Measurements from ENCODE around the gene CEP85L.

CEP85L gene

GRCh38 chr6:118511930-118512715, 139.3 kb downstream of the CEP85L start:
- Histone ChIP-seq H3K27me3 (ENCODE audit: control insufficient read depth, insufficient read depth, low read length) (no peaks in the 10 kb centered on the region), H3K36me3 (ENCODE audit: control insufficient read depth, insufficient read depth, low read length) (no peaks in the 10 kb centered on the region), H3K9me3 (ENCODE audit: control insufficient read depth, insufficient read depth, low read depth, low read length) (no peaks in the 10 kb centered on the region), H3K27ac (ENCODE audit: low read depth, low read length) (no peak overlapping the region), H3K9ac (ENCODE audit: low read length) (no peak overlapping the region), H3K4me3 (ENCODE audit: low read depth, low read length) (no peak overlapping the region), H3K4me1 (ENCODE audit: control insufficient read depth, insufficient read depth, low read length) (no peaks in the 10 kb centered on the region)

GRCh38 chr6:118509009-118509617, 142.3 kb downstream of the CEP85L start:
- Histone ChIP-seq H3K27me3 (ENCODE audit: control insufficient read depth, insufficient read depth, low read length) (no peaks in the 10 kb centered on the region), H3K4me1 (ENCODE audit: control insufficient read depth, insufficient read depth, low read length) (no peaks in the 10 kb centered on the region), H3K27ac (ENCODE audit: low read depth, low read length) (no peak overlapping the region), H3K36me3 (ENCODE audit: control insufficient read depth, insufficient read depth, low read length) (0 out of 2 replicates have a peak, but pooled peaks cover 3% of the 10 kb centered on the region), H3K9ac (ENCODE audit: low read length) (no peak overlapping the region), H3K9me3 (ENCODE audit: control insufficient read depth, insufficient read depth, low read depth, low read length) (no peaks in the 10 kb centered on the region), H3K4me3 (ENCODE audit: low read depth, low read length) (no peak overlapping the region)

- no peak overlapping the region for H3K4me3 ChIP-seq (ENCODE audit: low read depth, low read length)
- H3K36me3 ChIP-seq (ENCODE audit: control insufficient read depth, insufficient read depth, low read length): 0 out of 2 replicates have a peak, but pooled peaks cover 3% of the 10 kb centered on the region
- H3K9ac ChIP-seq (ENCODE audit: low read length): no peak overlapping the region
- no peaks in the 10 kb centered on the region for H3K9me3 ChIP-seq (ENCODE audit: control insufficient read depth, insufficient read depth, low read depth, low read length)
- H3K27me3 ChIP-seq (ENCODE audit: control insufficient read depth, insufficient read depth, low read length): no peaks in the 10 kb centered on the region
- H3K27ac ChIP-seq (ENCODE audit: low read depth, low read length): no peak overlapping the region
- no peaks in the 10 kb centered on the region for H3K4me1 ChIP-seq (ENCODE audit: control insufficient read depth, insufficient read depth, low read length)
Measured at GRCh38 chr6:118507636-118508035, 143.8 kb downstream of the CEP85L start.

- Histone ChIP-seq H3K4me3 (ENCODE audit: low read depth, low read length) (no peak overlapping the region), H3K9ac (ENCODE audit: low read length) (no peak overlapping the region), H3K4me1 (ENCODE audit: control insufficient read depth, insufficient read depth, low read length) (no peaks in the 10 kb centered on the region), H3K27me3 (ENCODE audit: control insufficient read depth, insufficient read depth, low read length) (no peaks in the 10 kb centered on the region), H3K36me3 (ENCODE audit: control insufficient read depth, insufficient read depth, low read length) (0 out of 2 replicates have a peak, but pooled peaks cover 3% of the 10 kb centered on the region), H3K27ac (ENCODE audit: low read depth, low read length) (no peak overlapping the region), H3K9me3 (ENCODE audit: control insufficient read depth, insufficient read depth, low read depth, low read length) (no peaks in the 10 kb centered on the region; the same call in 1 of the 2 replicates)
Measured at GRCh38 chr6:118506071-118506638, 145.2 kb downstream of the CEP85L start.

GRCh38 chr6:118505656-118506055, 145.7 kb downstream of the CEP85L start:
- Histone ChIP-seq H3K9ac (ENCODE audit: low read length) (no peak overlapping the region), H3K36me3 (ENCODE audit: control insufficient read depth, insufficient read depth, low read length) (0 out of 2 replicates have a peak, but pooled peaks cover 3% of the 10 kb centered on the region), H3K4me3 (ENCODE audit: low read depth, low read length) (no peak overlapping the region), H3K9me3 (ENCODE audit: control insufficient read depth, insufficient read depth, low read depth, low read length) (no peaks in the 10 kb centered on the region; the same call in 1 of the 2 replicates), H3K27ac (ENCODE audit: low read depth, low read length) (no peak overlapping the region), H3K27me3 (ENCODE audit: control insufficient read depth, insufficient read depth, low read length) (no peaks in the 10 kb centered on the region), H3K4me1 (ENCODE audit: control insufficient read depth, insufficient read depth, low read length) (no peaks in the 10 kb centered on the region)

GRCh38 chr6:118504611-118505010, 146.8 kb downstream of the CEP85L start:
- H3K4me3 ChIP-seq (ENCODE audit: low read depth, low read length): no peak overlapping the region
- peaks cover 3% of the 10 kb centered on the region; the same call in 1 of the 2 replicates for H3K9me3 ChIP-seq (ENCODE audit: control insufficient read depth, insufficient read depth, low read depth, low read length)
- H3K4me1 ChIP-seq (ENCODE audit: control insufficient read depth, insufficient read depth, low read length): no peaks in the 10 kb centered on the region
- H3K36me3 ChIP-seq (ENCODE audit: control insufficient read depth, insufficient read depth, low read length): 0 out of 2 replicates have a peak, but pooled peaks cover 3% of the 10 kb centered on the region
- no peak overlapping the region for H3K27ac ChIP-seq (ENCODE audit: low read depth, low read length)
- no peaks in the 10 kb centered on the region for H3K27me3 ChIP-seq (ENCODE audit: control insufficient read depth, insufficient read depth, low read length)
- no peak overlapping the region for H3K9ac ChIP-seq (ENCODE audit: low read length)

- Histone ChIP-seq H3K4me3 (ENCODE audit: low read depth, low read length) (no peak overlapping the region), H3K36me3 (ENCODE audit: control insufficient read depth, insufficient read depth, low read length) (0 out of 2 replicates have a peak, but pooled peaks cover 3% of the 10 kb centered on the region), H3K9ac (ENCODE audit: low read length) (no peak overlapping the region), H3K4me1 (ENCODE audit: control insufficient read depth, insufficient read depth, low read length) (no peaks in the 10 kb centered on the region), H3K9me3 (ENCODE audit: control insufficient read depth, insufficient read depth, low read depth, low read length) (peaks cover 3% of the 10 kb centered on the region; the same call in 1 of the 2 replicates), H3K27ac (ENCODE audit: low read depth, low read length) (no peak overlapping the region), H3K27me3 (ENCODE audit: control insufficient read depth, insufficient read depth, low read length) (no peaks in the 10 kb centered on the region)
Measured at GRCh38 chr6:118502169-118502568, 149.2 kb downstream of the CEP85L start.

- Histone ChIP-seq H3K36me3 (ENCODE audit: control insufficient read depth, insufficient read depth, low read length) (0 out of 2 replicates have a peak, but pooled peaks cover 3% of the 10 kb centered on the region), H3K4me3 (ENCODE audit: low read depth, low read length) (no peak overlapping the region), H3K4me1 (ENCODE audit: control insufficient read depth, insufficient read depth, low read length) (no peaks in the 10 kb centered on the region), H3K9me3 (ENCODE audit: control insufficient read depth, insufficient read depth, low read depth, low read length) (peaks cover 3% of the 10 kb centered on the region; the same call in 1 of the 2 replicates), H3K27me3 (ENCODE audit: control insufficient read depth, insufficient read depth, low read length) (no peaks in the 10 kb centered on the region), H3K27ac (ENCODE audit: low read depth, low read length) (no peak overlapping the region), H3K9ac (ENCODE audit: low read length) (no peak overlapping the region)
Measured at GRCh38 chr6:118501765-118502164, 149.6 kb downstream of the CEP85L start.

GRCh38 chr6:118501099-118501498, 150.3 kb downstream of the CEP85L start:
- Histone ChIP-seq H3K9me3 (ENCODE audit: control insufficient read depth, insufficient read depth, low read depth, low read length) (peaks cover 3% of the 10 kb centered on the region; the same call in 1 of the 2 replicates), H3K36me3 (ENCODE audit: control insufficient read depth, insufficient read depth, low read length) (0 out of 2 replicates have a peak, but pooled peaks cover 3% of the 10 kb centered on the region), H3K27ac (ENCODE audit: low read depth, low read length) (peak overlapping the region; percentile 15; the same call in 1 of the 2 replicates), H3K27me3 (ENCODE audit: control insufficient read depth, insufficient read depth, low read length) (no peaks in the 10 kb centered on the region), H3K4me1 (ENCODE audit: control insufficient read depth, insufficient read depth, low read length) (no peaks in the 10 kb centered on the region), H3K4me3 (ENCODE audit: low read depth, low read length) (no peak overlapping the region), H3K9ac (ENCODE audit: low read length) (no peak overlapping the region)

GRCh38 chr6:118500130-118501015, 151.0 kb downstream of the CEP85L start:
- peaks cover 3% of the 10 kb centered on the region; the same call in 1 of the 2 replicates for H3K9me3 ChIP-seq (ENCODE audit: control insufficient read depth, insufficient read depth, low read depth, low read length)
- peak overlapping the region; percentile 15; the same call in 1 of the 2 replicates for H3K27ac ChIP-seq (ENCODE audit: low read depth, low read length)
- H3K36me3 ChIP-seq (ENCODE audit: control insufficient read depth, insufficient read depth, low read length): peaks cover 6% of the 10 kb centered on the region; the same call in 1 of the 2 replicates
- no peaks in the 10 kb centered on the region for H3K27me3 ChIP-seq (ENCODE audit: control insufficient read depth, insufficient read depth, low read length)
- no peaks in the 10 kb centered on the region for H3K4me1 ChIP-seq (ENCODE audit: control insufficient read depth, insufficient read depth, low read length)
- H3K4me3 ChIP-seq (ENCODE audit: low read depth, low read length): no peak overlapping the region
- H3K9ac ChIP-seq (ENCODE audit: low read length): no peak overlapping the region
